WTC11 (cell line): ENCODE results near the gene HLCS. TPM values are rescaled to one million over a fixed set of nuclear protein-coding genes. Genes with fewer than 3 reads are reported as not detected.

Experiments used
- ATAC-seq: fragments of 200-7000 bp; cut with Tn5 transposase; 2 replicates; pipeline ENCODE4 v1.10.0; 2021; ENCODE audit warnings: mild to moderate bottlenecking, moderate library complexity
- CTCF ChIA-PET: fragments of 300-600 bp; sonication (Branson Sonifier 250); formaldehyde crosslinking; loops from one replicate; lab custom pipeline; 2021; ENCODE audit warnings: antibody characterized with exemption; lab: Charles Lee
- POLR2A ChIA-PET: fragments of 350-600 bp; sonication (Branson Sonifier 250); formaldehyde crosslinking; loops from one replicate; lab custom pipeline; 2021; ENCODE audit warnings: antibody characterized with exemption; lab: Charles Lee
- DNase-seq: peaks from one replicate; pipeline ENCODE4 v3.0.0; 2021; ENCODE audit warnings: low spot score
- H3K27ac Mint-ChIP-seq: 2 replicates; pipeline ENCODE4 v1.8.0; 2021; ENCODE audit warnings: mixed read lengths
- H3K27me3 Mint-ChIP-seq: 2 replicates; pipeline ENCODE4 v1.8.0; 2021; ENCODE audit warnings: low read depth, mild to moderate bottlenecking, moderate library complexity, mixed read lengths
- H3K36me3 Mint-ChIP-seq: 2 replicates; pipeline ENCODE4 v1.8.0; 2021; ENCODE audit warnings: mixed read lengths
- H3K4me1 Mint-ChIP-seq: 2 replicates; pipeline ENCODE4 v1.8.0; 2022; ENCODE audit warnings: mixed read lengths
- H3K4me3 Mint-ChIP-seq: 2 replicates; pipeline ENCODE4 v1.8.0; 2021; ENCODE audit warnings: mild to moderate bottlenecking, moderate library complexity, mixed read lengths
- H3K9me3 Mint-ChIP-seq: 2 replicates; pipeline ENCODE4 v1.8.0; 2021; ENCODE audit warnings: mixed read lengths
- ATF1 ChIP-seq: sonication (generic); formaldehyde crosslinking; IDR thresholded peaks from 2 replicates; pipeline ENCODE4 v1.8.1; 2023; ENCODE audit warnings: mild to moderate bottlenecking, moderate library complexity, missing genetic modification reagents
- CBFB ChIP-seq: sonication (generic); formaldehyde crosslinking; IDR thresholded peaks from 2 replicates; pipeline ENCODE4 v1.8.1; 2022; ENCODE audit warnings: mild to moderate bottlenecking, low read depth, missing genetic modification reagents
- CREB1 ChIP-seq: sonication (generic); formaldehyde crosslinking; IDR thresholded peaks from 2 replicates; pipeline ENCODE4 v1.8.0; 2023; ENCODE audit warnings: mild to moderate bottlenecking, missing genetic modification reagents
- CTCF ChIP-seq: fragments of 200-600 bp; IDR thresholded peaks from 2 replicates; pipeline ENCODE4 v1.8.0; 2022; ENCODE audit warnings: antibody characterized with exemption
- ELF4 ChIP-seq: sonication (generic); formaldehyde crosslinking; IDR thresholded peaks from 2 replicates; pipeline ENCODE4 v1.8.1; 2022; ENCODE audit warnings: low read depth, mild to moderate bottlenecking, moderate library complexity, missing genetic modification reagents
- FOXK1 ChIP-seq: sonication (generic); formaldehyde crosslinking; IDR thresholded peaks from 2 replicates; pipeline ENCODE4 v1.8.0; 2022; ENCODE audit warnings: mild to moderate bottlenecking, moderate library complexity, missing genetic modification reagents
- FOXP1 ChIP-seq: sonication (generic); formaldehyde crosslinking; IDR thresholded peaks from 2 replicates; pipeline ENCODE4 v1.8.0; 2022; ENCODE audit warnings: missing genetic modification reagents, mild to moderate bottlenecking, moderate library complexity, borderline replicate concordance
- GABPB1 ChIP-seq: sonication (generic); formaldehyde crosslinking; IDR thresholded peaks from 2 replicates; pipeline ENCODE4 v1.8.1; 2023; ENCODE audit warnings: mild to moderate bottlenecking, missing genetic modification reagents
- HMGA2 ChIP-seq: fragments of 250-450 bp; sonication (Bioruptor Pico); IDR thresholded peaks from 2 replicates; pipeline ENCODE4 v1.4.0; 2021; ENCODE audit warnings: mild to moderate bottlenecking, moderate library complexity
- IRF2 ChIP-seq: sonication (generic); formaldehyde crosslinking; IDR thresholded peaks from 2 replicates; pipeline ENCODE4 v1.8.0; 2022; ENCODE audit warnings: low read depth, missing genetic modification reagents, borderline replicate concordance
- JAZF1 ChIP-seq: fragments of 250-450 bp; sonication (Bioruptor Pico); IDR thresholded peaks from 2 replicates; pipeline ENCODE4 v1.9.0; 2021; ENCODE audit warnings: moderate library complexity, mild to moderate bottlenecking, inconsistent platforms
- JUN ChIP-seq: sonication (generic); formaldehyde crosslinking; IDR thresholded peaks from 2 replicates; pipeline ENCODE4 v1.8.0; 2023; ENCODE audit warnings: mild to moderate bottlenecking, missing genetic modification reagents
- MLX ChIP-seq: sonication (generic); formaldehyde crosslinking; IDR thresholded peaks from 2 replicates; pipeline ENCODE4 v1.8.1; 2023; ENCODE audit warnings: mild to moderate bottlenecking, missing genetic modification reagents, moderate library complexity
- NFATC4 ChIP-seq: fragments of 250-450 bp; sonication (Bioruptor Pico); IDR thresholded peaks from 2 replicates; pipeline ENCODE4 v1.9.0; 2021; ENCODE audit warnings: mild to moderate bottlenecking
- NFE2L1 ChIP-seq: sonication (generic); formaldehyde crosslinking; IDR thresholded peaks from 2 replicates; pipeline ENCODE4 v1.8.1; 2023; ENCODE audit warnings: missing genetic modification reagents
- NR3C1 ChIP-seq: sonication (generic); formaldehyde crosslinking; conservative IDR thresholded peaks from 2 replicates; pipeline ENCODE4 v1.8.1; 2023; ENCODE audit warnings: low read depth, mild to moderate bottlenecking, missing genetic modification reagents
- RELA ChIP-seq: sonication (generic); formaldehyde crosslinking; IDR thresholded peaks from 2 replicates; pipeline ENCODE4 v1.8.1; 2022; ENCODE audit warnings: missing genetic modification reagents, mild to moderate bottlenecking, borderline replicate concordance
- TEAD1 ChIP-seq: sonication (generic); formaldehyde crosslinking; IDR thresholded peaks from 2 replicates; pipeline ENCODE4 v1.8.0; 2022; ENCODE audit warnings: mild to moderate bottlenecking, missing genetic modification reagents
- TP53 ChIP-seq: sonication (generic); formaldehyde crosslinking; IDR thresholded peaks from 2 replicates; pipeline ENCODE4 v1.8.1; 2023; ENCODE audit warnings: mild to moderate bottlenecking, missing genetic modification reagents
- ZNF317 ChIP-seq: sonication (generic); formaldehyde crosslinking; IDR thresholded peaks from 2 replicates; pipeline ENCODE4 v1.8.1; 2023; ENCODE audit warnings: low read depth, mild to moderate bottlenecking, moderate library complexity, missing genetic modification reagents, borderline replicate concordance
- ZNF425 ChIP-seq: fragments of 250-450 bp; sonication (Bioruptor Pico); conservative IDR thresholded peaks from 2 replicates; pipeline ENCODE4 v1.9.0; 2021; ENCODE audit warnings: mild to moderate bottlenecking
- ZNF671 ChIP-seq: fragments of 250-450 bp; sonication (Bioruptor Pico); IDR thresholded peaks from 2 replicates; pipeline ENCODE4 v1.8.0; 2021; ENCODE audit warnings: mild to moderate bottlenecking
- ZSCAN18 ChIP-seq: fragments of 250-450 bp; sonication (Bioruptor Pico); IDR thresholded peaks from 2 replicates; pipeline ENCODE4 v2.1.2; 2022; ENCODE audit warnings: mild to moderate bottlenecking, moderate library complexity
- total RNA-seq: library from RNA; stranded (reverse); gene quantifications from 3 replicates; pipeline ENCODE4 v1.2.3, GENCODE V29; 2021
- TF ChIP-seq, protein P1 (sequence below): sonication (generic); formaldehyde crosslinking; conservative IDR thresholded peaks from 2 replicates; pipeline ENCODE4 v1.8.1; 2023; ENCODE audit warnings: mild to moderate bottlenecking, low read depth, missing genetic modification reagents, moderate library complexity

The HLCS gene
- total RNA-seq, 1 experiment from 2014 or later: 9.3 TPM

DNA sequence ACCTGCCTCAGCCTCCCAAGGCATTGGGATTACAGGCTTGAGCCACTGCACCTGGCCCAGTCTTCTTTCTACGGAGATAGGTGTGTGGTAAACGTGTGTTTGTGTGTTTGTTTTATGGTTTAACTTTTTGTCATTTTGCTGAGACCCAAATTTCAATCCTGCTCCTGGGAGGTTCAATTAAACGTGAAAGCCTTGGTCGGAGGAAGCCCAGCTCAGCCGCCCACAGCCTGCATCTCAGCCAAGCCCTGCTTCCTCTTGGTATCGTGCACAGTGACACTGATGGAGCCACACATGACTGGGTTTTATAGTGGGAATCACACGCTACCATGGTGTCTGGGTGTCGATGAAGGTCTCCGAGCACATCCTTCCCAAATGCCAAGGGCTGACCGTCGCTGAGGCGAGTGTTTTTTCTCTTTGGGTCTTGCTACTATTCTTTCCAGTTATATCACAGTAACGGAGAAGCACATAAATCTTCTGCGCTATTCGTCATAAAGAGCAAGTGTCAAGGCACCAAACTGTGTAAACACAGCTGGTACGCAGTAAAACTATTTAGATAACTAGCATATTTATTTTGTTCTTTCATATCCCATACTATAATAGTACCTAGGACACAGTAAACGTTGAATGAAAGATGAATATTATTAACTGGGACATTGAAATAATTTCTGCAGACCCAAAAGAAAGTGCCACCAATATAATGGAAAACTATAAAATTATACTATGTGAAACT, 39.3 kb downstream of the HLCS start:
- ChIA-PET POLR2A (no interaction called here), CTCF (interaction anchor here (0.6 to 2.5 kb wide), 15 partner anchors 10 to 321 kb away, joined by 3 to 17 read pairs (median 4); no protein-coding TSS in a partner anchor)
- no peak for ATAC-seq
- Mint-ChIP-seq H3K27ac (no peak overlapping the region), H3K4me1 (no peaks in the 10 kb centered on the region), H3K9me3 (no peaks in the 10 kb centered on the region)
- no peak for DNase-seq
- TF ChIP-seq ZNF671: no peak
- no peak for TF ChIP-seq FOXP1 (CRISPR knock-in tag)
- no peak for TF ChIP-seq CBFB (CRISPR knock-in tag)
- TF ChIP-seq, protein P1, sequence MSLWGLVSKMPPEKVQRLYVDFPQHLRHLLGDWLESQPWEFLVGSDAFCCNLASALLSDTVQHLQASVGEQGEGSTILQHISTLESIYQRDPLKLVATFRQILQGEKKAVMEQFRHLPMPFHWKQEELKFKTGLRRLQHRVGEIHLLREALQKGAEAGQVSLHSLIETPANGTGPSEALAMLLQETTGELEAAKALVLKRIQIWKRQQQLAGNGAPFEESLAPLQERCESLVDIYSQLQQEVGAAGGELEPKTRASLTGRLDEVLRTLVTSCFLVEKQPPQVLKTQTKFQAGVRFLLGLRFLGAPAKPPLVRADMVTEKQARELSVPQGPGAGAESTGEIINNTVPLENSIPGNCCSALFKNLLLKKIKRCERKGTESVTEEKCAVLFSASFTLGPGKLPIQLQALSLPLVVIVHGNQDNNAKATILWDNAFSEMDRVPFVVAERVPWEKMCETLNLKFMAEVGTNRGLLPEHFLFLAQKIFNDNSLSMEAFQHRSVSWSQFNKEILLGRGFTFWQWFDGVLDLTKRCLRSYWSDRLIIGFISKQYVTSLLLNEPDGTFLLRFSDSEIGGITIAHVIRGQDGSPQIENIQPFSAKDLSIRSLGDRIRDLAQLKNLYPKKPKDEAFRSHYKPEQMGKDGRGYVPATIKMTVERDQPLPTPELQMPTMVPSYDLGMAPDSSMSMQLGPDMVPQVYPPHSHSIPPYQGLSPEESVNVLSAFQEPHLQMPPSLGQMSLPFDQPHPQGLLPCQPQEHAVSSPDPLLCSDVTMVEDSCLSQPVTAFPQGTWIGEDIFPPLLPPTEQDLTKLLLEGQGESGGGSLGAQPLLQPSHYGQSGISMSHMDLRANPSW (CRISPR knock-in tag): no peak
- no peak for TF ChIP-seq ATF1 (CRISPR knock-in tag)
- TF ChIP-seq TEAD1 (CRISPR knock-in tag): no peak
- TF ChIP-seq JAZF1 (CRISPR knock-in tag): no peak
- no peak for TF ChIP-seq CREB1 (CRISPR knock-in tag)
- no peak for TF ChIP-seq RELA (CRISPR knock-in tag)
- no peak for TF ChIP-seq CTCF
- TF ChIP-seq NFATC4: no peak
- TF ChIP-seq, all 79 proteins: peak for 0
- no peaks in the 10 kb centered on the region for H3K27me3 Mint-ChIP-seq
- no peaks in the 10 kb centered on the region for H3K36me3 Mint-ChIP-seq
- no peak overlapping the region for H3K4me3 Mint-ChIP-seq

DNA sequence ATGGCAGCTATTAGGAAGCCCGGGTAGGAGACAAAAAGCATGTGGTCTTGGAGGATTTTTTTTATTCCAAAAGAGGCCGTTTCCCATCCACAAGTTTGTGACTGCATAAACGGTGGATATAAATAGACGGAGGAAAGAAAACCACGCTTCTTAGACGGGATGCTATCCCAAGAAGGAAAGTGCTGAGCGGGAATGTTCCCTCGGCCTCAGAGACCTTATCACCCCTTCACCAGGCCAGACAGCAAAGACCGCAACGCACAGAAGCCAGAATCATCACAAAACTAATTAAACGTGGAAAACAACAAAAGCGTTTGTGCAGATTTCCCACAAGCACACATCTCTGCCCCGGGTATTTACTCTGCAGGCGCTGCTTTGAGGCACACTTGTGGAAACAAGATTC, 43.2 kb downstream of the HLCS start:
- no peak overlapping the region for H3K4me3 Mint-ChIP-seq
- ChIA-PET CTCF (interaction anchor here (0.9 to 1.9 kb wide), 4 partner anchors 21 to 293 kb away, joined by 3 to 4 read pairs (median 4); no protein-coding TSS in a partner anchor), POLR2A (no interaction called here)
- no peaks in the 10 kb centered on the region for H3K36me3 Mint-ChIP-seq
- no peak overlapping the region for H3K27ac Mint-ChIP-seq
- ATAC-seq (no peak), DNase-seq (no peak)
- H3K4me1 Mint-ChIP-seq: peaks cover 1% of the 10 kb centered on the region; the same call in 1 of the 2 replicates
- no peaks in the 10 kb centered on the region for H3K27me3 Mint-ChIP-seq
- H3K9me3 Mint-ChIP-seq: no peaks in the 10 kb centered on the region
- no peak for TF ChIP-seq ZSCAN18 (CRISPR knock-in tag)
- no peak for TF ChIP-seq ZNF425
- no peak for TF ChIP-seq NFE2L1 (CRISPR knock-in tag)
- TF ChIP-seq GABPB1 (CRISPR knock-in tag): no peak
- no peak for TF ChIP-seq NR3C1 (CRISPR knock-in tag)
- no peak for TF ChIP-seq HMGA2
- no peak for TF ChIP-seq TP53 (CRISPR knock-in tag)
- TF ChIP-seq FOXK1 (CRISPR knock-in tag): no peak
- no peak for TF ChIP-seq IRF2 (CRISPR knock-in tag)
- TF ChIP-seq ELF4 (CRISPR knock-in tag): no peak
- no peak for TF ChIP-seq TEAD1 (CRISPR knock-in tag)
- no peak for TF ChIP-seq MLX (CRISPR knock-in tag)
- TF ChIP-seq ZNF317 (CRISPR knock-in tag): no peak
- TF ChIP-seq JUN: no peak
- no peak for TF ChIP-seq CREB1 (CRISPR knock-in tag)
